HG03135 (cell line): ENCODE measurements around the gene MIA3.
A peak's percentile ranks its signal among the peaks of the same experiment; 100 is the strongest.

Source experiments
- ATAC-seq: cut with Tn5 transposase; IDR thresholded peaks from one replicate; pipeline ENCODE4 v1.9.1; 2021; ENCODE audit warnings: mild to moderate bottlenecking, moderate library complexity; ENCODE audit not compliant: unreplicated experiment

Gene MIA3

GRCh38 chr1:222620566-222620965 lies 2.7 kb downstream of the MIA3 start:
- peak; percentile 35 for ATAC-seq

DNA sequence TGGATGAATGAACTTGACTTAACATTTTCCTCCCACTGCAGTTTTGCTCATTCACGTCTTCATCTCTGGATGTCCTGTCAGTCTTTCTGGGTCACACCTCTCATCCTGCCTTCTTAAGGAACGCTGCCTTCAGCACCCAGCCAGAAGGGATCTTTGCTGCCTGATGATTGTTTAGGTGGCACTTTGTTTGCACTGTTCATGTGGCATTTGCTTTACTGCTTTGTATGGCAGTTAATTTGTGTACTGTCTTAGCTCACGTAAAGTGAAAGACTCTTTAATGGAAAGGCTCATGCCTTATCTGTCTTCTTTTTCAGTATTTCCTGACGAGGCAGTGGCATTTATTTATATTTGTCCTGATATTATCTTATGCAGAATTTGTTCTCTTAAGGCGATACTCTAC lies 4.9 kb downstream of the MIA3 start:
- no peak for ATAC-seq

GRCh38 chr1:222623458-222623857 lies 5.6 kb downstream of the MIA3 start:
- ATAC-seq, result no peak

- ATAC-seq, result no peak
These were observed 6.3 kb downstream of the MIA3 start for GRCh38 chr1:222624214-222624613.

GRCh38 chr1:222627232-222627631 lies 9.3 kb downstream of the MIA3 start:
- ATAC-seq, result no peak

- ATAC-seq, result no peak
These were observed 12.1 kb downstream of the MIA3 start for GRCh38 chr1:222629921-222630535.

DNA sequence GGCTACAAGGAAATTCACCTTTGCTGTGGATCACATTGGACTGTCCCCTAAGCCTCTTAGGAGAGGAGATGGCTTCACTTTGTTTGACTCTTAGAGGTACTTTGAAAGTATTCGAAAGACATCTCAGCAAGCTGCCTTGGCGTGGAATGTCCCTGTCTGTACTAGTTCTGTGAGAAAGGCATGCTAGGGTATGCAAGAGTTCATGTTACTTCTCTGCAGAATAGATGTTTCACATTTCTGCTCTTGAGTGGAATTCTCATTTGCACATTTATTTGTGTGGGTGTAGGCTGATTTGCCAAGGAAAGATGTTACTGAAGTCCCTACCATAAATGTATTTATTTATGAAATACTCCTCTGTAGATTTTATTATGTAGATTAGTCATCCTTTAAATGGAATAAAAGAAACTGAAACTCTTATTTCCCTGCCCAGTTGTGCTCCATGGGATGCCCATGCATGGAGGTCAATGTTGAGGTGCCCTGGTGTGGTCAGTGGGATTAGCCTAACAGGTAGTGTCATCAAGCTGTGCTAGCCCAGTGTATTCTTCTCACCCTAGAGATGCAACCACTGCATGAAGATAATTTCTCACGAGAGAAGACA lies 13.8 kb downstream of the MIA3 start:
- ATAC-seq, result no peak

DNA sequence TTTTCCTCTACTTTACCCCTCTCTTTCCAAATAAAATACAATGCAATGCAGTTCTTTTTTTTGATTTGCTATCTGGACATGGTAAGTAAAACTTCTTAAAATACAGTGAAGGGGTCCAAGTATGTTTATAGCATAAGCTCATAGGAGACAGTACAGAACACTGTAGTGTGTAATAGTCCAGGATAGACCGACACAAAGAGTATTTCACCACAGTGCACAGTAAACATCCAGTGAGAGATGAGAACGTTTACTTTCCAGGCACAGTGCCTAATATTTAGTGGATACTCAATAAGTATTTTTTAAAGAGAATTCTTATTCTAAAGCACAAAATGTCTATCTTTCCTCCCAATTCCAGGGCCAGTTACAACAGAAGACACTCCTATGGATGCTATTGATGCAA lies 14.9 kb downstream of the MIA3 start:
- ATAC-seq, result no peak

DNA sequence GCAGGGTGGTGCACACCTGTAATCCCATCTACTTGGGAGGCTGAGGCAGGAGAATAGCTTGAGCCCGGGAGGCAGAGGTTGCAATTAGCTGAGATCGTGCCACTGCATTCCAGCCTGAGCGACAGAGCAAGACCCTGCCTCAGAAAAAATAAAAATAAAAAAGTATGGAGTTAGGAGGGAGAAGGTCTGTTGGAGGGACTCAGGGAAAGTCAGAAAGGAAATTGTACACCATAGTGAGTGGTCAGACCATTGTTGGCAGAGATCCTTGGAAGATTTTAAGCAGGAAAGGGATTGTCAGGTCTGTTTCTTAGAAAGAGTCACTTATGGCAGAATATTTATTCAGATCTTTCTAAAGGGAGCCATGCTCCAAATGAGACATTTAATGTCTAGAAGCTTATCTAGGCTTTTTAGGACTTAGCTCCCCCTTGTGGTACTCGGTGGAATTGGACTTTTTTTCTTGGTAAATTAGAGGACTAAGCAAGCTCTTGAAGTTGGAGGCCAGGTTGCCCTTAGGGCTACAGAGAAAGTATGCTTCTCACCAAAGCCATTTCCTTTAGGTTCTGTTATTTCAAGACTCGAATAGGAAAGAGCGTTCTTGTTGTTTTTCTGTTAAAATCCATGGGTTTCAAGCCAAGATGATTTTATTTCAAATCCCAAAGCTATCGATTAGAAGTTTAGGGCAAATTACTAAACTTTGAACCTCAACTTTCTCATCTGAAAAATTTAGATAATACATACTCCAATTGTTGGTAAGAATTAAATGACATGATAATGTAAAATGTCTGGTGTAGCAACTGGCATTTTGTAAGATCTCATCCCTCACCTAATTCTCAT lies 16.5 kb downstream of the MIA3 start:
- ATAC-seq, result peak; percentile 82

- no peak for ATAC-seq
These were observed 23.5 kb downstream of the MIA3 start for GRCh38 chr1:222641269-222641948.

- ATAC-seq, result no peak
These were observed 24.6 kb downstream of the MIA3 start for GRCh38 chr1:222642468-222642867.

- ATAC-seq, result no peak
These were observed 25.7 kb downstream of the MIA3 start for GRCh38 chr1:222643606-222643937.

- ATAC-seq, result peak; percentile 96
These were observed 26.2 kb downstream of the MIA3 start for GRCh38 chr1:222643938-222644635.

GRCh38 chr1:222644636-222644980 lies 26.7 kb downstream of the MIA3 start:
- ATAC-seq, result peak; percentile 1

GRCh38 chr1:222652676-222653075 lies 34.8 kb downstream of the MIA3 start:
- no peak for ATAC-seq

GRCh38 chr1:222653178-222653827 lies 35.4 kb downstream of the MIA3 start:
- peak; percentile 48 for ATAC-seq

- peak; percentile 94 for ATAC-seq
These were observed 37.0 kb downstream of the MIA3 start for GRCh38 chr1:222654849-222655248.

DNA sequence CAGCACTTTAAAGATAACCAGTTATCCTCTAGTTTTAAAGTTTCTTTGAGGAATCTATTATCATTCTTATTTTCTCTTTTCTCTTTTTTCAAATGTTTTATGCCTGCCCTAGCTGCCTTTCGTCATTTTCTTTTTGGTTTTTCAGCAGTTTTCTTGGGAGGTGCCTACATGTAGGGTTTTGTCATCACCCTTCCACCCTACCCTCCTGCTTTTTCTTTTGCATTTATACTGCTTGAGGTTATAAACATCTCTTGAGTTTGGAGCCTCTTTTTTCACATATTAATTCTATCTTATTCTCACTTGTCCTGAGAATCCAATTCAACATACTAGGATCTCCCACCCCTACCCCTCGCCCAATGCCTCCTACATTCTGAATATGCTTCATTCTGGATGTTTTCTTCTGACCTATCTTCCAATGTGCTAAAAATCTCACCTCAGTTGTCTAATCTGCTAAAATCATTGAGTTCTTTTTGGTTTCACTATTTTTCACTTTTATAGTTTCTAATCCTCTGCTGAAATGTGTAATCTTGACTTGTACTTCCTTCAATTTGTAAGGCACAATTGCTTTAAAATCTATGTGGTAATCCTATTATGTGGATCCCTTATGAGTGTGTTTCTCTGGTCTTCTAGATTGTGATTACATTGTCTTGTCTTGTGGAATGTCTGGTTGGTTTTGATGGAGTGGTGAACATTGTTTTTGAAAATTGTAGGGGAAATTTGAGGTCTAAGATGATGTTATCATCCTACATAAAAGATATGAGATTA lies 38.7 kb downstream of the MIA3 start:
- no peak for ATAC-seq

DNA sequence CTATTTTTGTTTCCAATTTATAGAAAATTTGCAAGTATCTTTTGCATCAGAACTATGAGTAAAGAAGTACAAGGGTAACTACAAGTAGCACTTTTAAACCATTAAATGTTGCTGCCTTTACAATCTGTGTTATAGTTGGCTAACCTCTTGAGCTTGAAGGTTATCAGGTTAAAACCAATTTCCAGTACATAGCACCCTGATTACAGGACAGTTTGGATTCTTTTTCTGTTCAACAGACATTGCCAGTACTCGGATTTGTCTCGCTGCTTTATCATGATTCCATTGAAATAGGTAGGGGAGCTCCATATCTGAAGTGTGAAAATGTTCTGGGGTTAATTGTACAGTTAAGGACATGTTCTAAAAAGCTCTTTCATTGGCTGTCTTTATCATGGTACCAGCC lies 40.0 kb downstream of the MIA3 start:
- ATAC-seq, result no peak

DNA sequence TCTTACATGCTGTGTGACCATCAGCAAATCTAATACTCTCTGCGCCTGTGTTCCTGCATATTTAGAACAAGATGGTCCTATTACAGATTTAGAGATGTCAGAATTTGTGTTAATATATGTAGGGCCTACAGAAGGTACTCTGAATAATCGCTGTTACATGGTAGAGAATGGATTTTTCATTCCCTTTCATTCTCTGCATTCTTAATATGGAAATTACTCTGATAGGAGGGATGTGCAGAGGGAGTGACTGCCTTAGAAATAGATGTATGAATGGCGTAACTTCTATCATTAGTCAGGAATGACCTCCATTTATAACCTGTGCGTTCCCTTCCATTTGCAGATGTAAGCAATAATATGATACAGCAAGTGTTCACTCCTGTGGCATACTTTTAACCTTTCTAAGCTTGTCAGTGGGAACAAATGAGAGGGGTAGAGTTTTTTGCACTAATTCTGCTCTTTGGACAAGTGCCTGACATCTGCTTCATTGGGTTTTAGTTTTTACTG lies 45.6 kb downstream of the MIA3 start:
- ATAC-seq, result no peak
